Mesodermal cell (in vitro differentiated cells): ENCODE data around the gene FKBP3. TPM values are rescaled to one million over a fixed set of nuclear protein-coding genes. Genes with fewer than 3 reads are reported as not detected.
"Not testable (repeated sequence)": the region's sequence is repeated elsewhere in the genome, so short reads cannot be mapped to it uniquely, and the experiment has no call there.

Experiments
- H3K27ac ChIP-seq: 2 replicates; pipeline ENCODE4 v1.7.0; 2013; ENCODE audit warnings: mild to moderate bottlenecking, low read depth, low read length, moderate library complexity; ENCODE audit not compliant: severe bottlenecking
- H3K36me3 ChIP-seq: 2 replicates; pipeline ENCODE4 v1.7.1; 2013; ENCODE audit warnings: mild to moderate bottlenecking, low read length, moderate library complexity; ENCODE audit not compliant: control insufficient read depth, insufficient read depth
- H3K4me1 ChIP-seq: one replicate; pipeline ENCODE4 v1.7.1; 2013; ENCODE audit warnings: mild to moderate bottlenecking, low read length; ENCODE audit not compliant: insufficient read depth, control insufficient read depth, poor library complexity, severe bottlenecking
- H3K4me3 ChIP-seq: 2 replicates; pipeline ENCODE4 v1.7.0; 2013; ENCODE audit warnings: low read length, control low read depth, mild to moderate bottlenecking; ENCODE audit not compliant: insufficient read depth, poor library complexity, severe bottlenecking; ENCODE audit errors: extremely low read depth
- H3K9me3 ChIP-seq: 2 replicates; pipeline ENCODE4 v1.7.1; 2013; ENCODE audit warnings: mild to moderate bottlenecking, low read length, moderate library complexity; ENCODE audit not compliant: control insufficient read depth
- WGBS, 2 experiments: methylation state at CpG; one replicate each; pipeline ENCODE4 v1.1.5; 2013; ENCODE audit warnings: missing lambda C conversion rate in 2 of 2; ENCODE audit not compliant: insufficient coverage in 2 of 2; 5-methylcytosine and 5-hydroxymethylcytosine counted together
- polyA plus RNA-seq, 2 experiments: library from polyadenylated mRNA; stranded (reverse); fragments of 50-300 nt; gene quantifications; one replicate each; pipeline ENCODE4 v1.2.3, GENCODE V29; 2013

The FKBP3 gene
- polyA plus RNA-seq (2013, experiment 1 of 2), result 111 TPM
- 139 TPM for polyA plus RNA-seq (2013, experiment 2 of 2)

DNA sequence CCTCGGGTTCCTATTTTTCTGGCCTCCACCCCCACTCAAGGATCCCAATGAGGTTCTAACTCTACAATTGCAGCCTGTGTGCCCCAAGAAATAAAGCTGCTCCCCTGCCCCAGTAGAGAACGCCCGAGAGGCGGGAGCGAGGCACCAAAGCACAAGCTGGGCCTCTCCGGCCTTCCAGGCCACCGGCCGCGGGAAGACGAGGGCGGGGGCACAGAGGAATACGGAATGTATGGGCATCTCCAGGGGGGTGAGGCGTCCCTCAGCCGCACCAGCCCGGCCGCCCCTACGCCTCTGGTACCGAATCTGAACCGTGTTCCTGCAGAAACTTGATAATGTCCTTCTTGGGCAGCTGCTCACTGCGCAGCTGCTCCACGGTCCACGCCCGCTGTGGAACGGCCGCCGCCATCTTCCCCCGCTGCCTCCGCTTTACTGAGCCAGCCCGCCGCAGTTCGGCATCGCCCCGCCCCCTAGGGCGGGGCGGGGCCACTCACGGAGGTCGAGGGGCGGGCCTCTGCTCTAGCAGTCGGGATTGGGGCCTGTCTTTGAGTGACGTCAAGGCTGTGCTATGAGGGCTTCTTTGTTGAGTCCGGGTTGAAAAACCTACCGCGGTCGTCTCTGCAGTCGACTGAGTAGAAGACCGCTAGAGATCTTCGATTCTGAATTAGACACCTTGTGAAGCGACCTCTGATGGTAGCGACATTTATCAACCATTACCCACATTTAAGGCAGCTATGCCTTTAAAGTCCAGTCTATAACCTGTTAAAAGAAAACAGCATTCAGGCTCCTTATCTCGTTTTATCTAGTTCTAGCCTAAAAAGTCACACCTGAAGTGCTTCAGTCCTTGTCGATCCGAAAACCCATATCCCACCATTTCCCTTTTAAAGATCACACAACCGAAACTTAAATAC, at the start of gene FKBP3:
Gene FKBP3, minus strand, starts transcription at position 431 of the 908 bp plus-strand sequence. Its CDS starts 25 bp downstream, at position 406.
- Histone ChIP-seq H3K9me3 (no peaks in the 10 kb centered on the region), H3K36me3 (peaks cover 15% of the 10 kb centered on the region), H3K4me3 (peak within 1 kb of the TSS; percentile 82), H3K27ac (peak within 1 kb of the TSS; percentile 96), H3K4me1 (peaks cover 6% of the 10 kb centered on the region)
- WGBS, 2 experiments, result 0 to 1% methylated on average over 35 to 52 of the region's 53 CpGs

DNA sequence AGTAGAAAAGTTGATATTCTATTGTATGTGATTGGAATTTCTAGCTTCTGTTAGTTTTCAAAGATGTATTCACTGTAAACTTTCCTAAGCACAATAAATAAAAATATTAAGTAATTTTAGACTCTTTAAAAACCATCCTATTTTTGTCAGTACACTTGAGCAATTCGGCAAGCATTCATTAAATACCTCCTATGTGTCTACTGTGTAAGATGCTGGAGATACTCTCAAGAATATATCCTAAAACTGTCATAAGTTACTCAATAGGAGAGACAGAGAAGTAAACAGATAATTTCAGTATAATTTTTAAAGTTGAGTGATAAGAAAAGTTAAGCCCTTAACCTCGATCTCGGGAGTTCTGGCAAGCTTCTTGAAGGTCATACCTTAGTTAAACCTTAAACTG, 47.5 kb upstream of the FKBP3 start:
- no peaks in the 10 kb centered on the region for H3K36me3 ChIP-seq
- 83 to 95% methylated on average over 2 of the region's 3 CpGs for WGBS, 2 experiments
- no peak overlapping the region for H3K27ac ChIP-seq
- H3K4me3 ChIP-seq, result no peak overlapping the region
- no peaks in the 10 kb centered on the region for H3K9me3 ChIP-seq
- no peaks in the 10 kb centered on the region for H3K4me1 ChIP-seq

DNA sequence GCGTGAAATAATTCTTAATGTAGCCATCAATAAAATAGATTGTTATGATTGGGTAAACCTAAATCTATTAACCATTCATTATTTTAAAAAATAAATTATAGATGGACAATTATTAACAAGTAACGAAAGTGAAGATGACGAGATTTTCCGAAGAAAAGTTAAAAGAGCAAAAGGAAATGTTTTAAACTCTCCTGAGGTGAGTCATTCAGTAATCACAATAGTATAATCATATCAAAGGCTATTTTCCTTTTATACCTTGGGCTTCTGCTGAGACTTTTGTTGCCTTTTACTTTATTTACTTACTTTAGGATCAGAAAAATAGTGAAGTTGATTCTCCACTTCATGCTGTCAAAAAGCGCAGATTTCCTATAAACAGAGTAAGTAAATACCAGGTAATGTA, 47.0 kb upstream of the FKBP3 start:
- no peaks in the 10 kb centered on the region for H3K36me3 ChIP-seq
- H3K9me3 ChIP-seq, result no peaks in the 10 kb centered on the region
- H3K4me1 ChIP-seq, result no peaks in the 10 kb centered on the region
- no CpG with 5 or more reads among the region's 5 CpGs for WGBS, 2 experiments
- no peak overlapping the region for H3K4me3 ChIP-seq
- no peak overlapping the region for H3K27ac ChIP-seq

DNA sequence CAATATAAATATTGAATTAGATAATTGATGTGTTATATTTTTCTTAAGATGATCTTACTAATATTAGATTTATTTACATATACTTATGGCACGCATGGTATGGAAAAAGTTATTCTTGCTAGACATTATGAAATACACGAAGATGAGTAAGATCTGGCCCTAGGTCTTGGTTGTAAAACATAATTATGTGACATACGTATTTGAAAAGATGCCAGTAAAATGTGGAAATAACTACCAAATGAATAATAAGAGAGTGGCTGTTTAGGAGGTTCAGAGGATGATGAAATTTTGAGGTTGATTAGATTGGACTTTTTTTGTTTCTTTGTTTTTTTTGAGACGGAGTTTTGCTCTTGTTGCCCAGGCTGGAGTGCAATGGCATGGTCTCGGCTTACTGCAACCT, 42.8 kb upstream of the FKBP3 start:
- H3K4me1 ChIP-seq, result no peaks in the 10 kb centered on the region
- no peaks in the 10 kb centered on the region for H3K9me3 ChIP-seq
- 94 to 100% methylated on average over 2 to 4 of the region's 5 CpGs for WGBS, 2 experiments
- H3K4me3 ChIP-seq, result no peak overlapping the region
- H3K36me3 ChIP-seq, result peaks cover 6% of the 10 kb centered on the region
- H3K27ac ChIP-seq, result no peak overlapping the region

DNA sequence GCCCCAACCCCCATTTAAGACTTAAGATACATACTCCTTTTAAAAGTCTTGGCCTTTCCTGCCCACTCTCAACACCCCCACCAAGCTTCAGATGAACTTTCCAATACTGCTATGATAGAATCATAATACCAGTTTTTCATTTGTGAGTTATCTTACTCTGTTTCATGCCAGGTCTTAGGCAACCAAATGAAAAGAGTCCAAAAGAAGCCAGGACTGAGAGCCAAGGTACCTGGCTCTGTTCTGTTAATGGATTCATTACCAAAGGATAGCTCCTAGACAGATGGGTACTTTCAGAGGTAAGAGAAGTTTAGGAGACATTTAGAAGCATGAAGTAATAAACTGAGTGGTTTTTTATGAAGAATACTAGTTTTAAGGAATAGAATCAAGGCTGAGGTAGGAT, 35.6 kb upstream of the FKBP3 start:
- Histone ChIP-seq H3K9me3 (no peaks in the 10 kb centered on the region), H3K36me3 (peaks cover 13% of the 10 kb centered on the region)

DNA sequence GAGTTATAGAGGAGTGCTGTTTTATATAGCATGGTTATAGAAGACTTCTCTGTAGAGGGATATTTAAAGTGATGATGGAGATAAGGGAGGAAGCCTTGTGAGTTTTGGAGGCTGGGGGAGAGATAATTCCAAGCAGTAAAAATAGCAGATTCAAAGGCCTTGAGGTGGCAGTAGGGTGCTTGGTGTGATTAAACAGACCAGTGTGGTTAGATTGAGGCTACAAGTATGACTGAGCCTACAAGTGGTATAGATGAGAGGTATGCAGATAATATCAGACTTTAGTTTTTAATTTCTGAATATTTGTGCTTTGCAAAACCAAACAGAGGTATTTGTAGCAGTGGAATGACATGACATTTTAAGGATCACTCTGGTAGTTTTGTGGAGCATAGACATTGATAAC, 21.8 kb upstream of the FKBP3 start:
- H3K36me3 ChIP-seq, result peaks cover 18% of the 10 kb centered on the region
- no peak overlapping the region for H3K27ac ChIP-seq
- H3K4me3 ChIP-seq, result no peak overlapping the region
- H3K4me1 ChIP-seq, result no peaks in the 10 kb centered on the region
- no peaks in the 10 kb centered on the region for H3K9me3 ChIP-seq

More for the DNA sequence above, 35.6 kb upstream of the FKBP3 start:
- Histone ChIP-seq H3K27ac (no peak overlapping the region), H3K4me3 (no peak overlapping the region), H3K4me1 (no peaks in the 10 kb centered on the region)

DNA sequence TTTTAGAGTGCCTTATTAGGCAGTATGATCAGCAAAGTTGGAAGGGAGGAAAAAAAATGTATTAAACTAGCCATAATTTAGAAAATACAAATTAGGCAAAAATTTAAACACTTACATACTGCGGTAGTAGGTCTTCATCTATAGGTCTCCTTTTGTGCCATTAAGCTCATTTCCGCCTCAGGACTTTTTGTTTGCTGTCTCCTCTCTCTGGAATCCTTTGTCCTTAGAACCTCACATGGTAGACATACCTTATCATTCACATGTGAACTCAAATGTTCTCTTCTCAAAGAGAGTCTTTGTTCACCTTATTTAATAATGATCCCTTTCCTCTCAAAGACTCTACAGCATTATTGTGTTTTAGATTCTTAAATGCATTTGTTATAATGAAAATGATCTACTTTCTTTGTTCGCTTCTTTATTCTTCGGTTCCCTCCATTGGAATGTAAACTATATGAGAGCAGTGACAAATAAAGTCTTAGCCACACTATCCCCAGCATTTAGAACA, 16.2 kb upstream of the FKBP3 start:
- Histone ChIP-seq H3K27ac (no peak overlapping the region), H3K4me1 (no peaks in the 10 kb centered on the region), H3K4me3 (no peak overlapping the region), H3K36me3 (peaks cover 18% of the 10 kb centered on the region), H3K9me3 (no peaks in the 10 kb centered on the region)
- WGBS, 2 experiments, result 82 to 88% methylated on average over 2 of the region's 4 CpGs

DNA sequence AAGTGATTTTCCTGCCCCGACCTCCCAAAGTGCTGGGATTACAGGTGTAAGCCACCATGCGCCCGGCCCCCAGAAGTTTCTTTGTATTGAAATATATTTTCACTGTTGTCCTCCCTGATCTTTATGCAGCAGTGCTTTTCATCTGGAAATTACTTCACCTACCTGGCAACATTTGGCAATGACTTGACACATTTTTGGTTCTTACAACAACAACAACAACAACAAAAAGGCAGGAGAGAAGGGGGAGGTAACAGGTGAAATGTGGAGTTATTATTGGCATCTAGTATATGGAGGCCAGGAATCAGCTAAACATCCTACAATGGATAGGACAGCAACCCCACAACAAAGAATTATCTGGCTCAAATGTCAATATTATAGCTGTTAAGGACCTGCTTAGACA, 15.3 kb upstream of the FKBP3 start:
- WGBS, 2 experiments, result 38 to 93% methylated on average over 1 to 3 of the region's 3 CpGs
- no peak overlapping the region for H3K4me3 ChIP-seq
- H3K9me3 ChIP-seq, result no peaks in the 10 kb centered on the region
- H3K27ac ChIP-seq, result no peak overlapping the region
- H3K36me3 ChIP-seq, result peaks cover 26% of the 10 kb centered on the region
- no peaks in the 10 kb centered on the region for H3K4me1 ChIP-seq

DNA sequence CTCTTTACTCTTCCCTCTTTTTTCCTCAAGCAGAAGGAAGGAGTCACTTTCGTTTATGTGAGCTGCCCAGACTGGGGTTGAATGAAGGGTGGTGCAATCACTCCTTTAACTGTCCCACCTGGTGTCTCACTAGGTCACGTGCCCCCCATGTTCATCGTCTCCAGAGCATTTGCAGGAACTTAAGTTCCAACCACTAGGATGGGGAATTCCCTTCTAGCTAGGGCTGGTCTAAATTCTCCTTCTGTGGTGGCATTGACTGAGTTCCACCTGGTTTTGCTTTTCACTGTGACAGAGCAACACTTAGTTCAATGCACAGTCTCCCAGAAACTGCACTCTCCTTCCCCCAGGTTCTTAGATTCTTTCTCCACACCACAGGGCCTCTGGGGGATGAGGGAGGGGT, 10.9 kb upstream of the FKBP3 start:
- Histone ChIP-seq H3K9me3 (no peaks in the 10 kb centered on the region), H3K36me3 (peaks cover 23% of the 10 kb centered on the region), H3K4me3 (no peak overlapping the region), H3K4me1 (no peaks in the 10 kb centered on the region), H3K27ac (no peak overlapping the region)
- 86 to 100% methylated on average over 2 of the region's 3 CpGs for WGBS, 2 experiments

DNA sequence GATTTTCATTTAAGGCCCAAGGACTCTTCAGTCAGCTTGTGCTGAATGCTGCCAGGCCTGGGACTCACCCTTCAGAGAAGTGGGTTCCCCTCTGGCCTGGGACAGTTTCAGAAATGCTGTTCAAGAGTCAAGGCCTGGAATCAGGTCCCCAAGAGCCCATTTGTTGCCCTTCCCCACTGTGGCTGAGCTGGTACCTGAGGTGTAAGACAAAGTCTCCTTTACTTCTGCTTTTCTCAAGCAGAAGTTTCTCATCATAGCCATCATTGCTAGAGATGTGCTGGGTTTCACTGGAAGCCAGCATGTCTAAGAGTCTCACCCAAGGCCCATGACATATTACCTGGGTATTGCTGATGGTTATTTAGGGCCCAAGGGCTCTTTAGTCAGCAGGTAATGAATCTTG, 10.4 kb upstream of the FKBP3 start:
- Histone ChIP-seq H3K4me3 (no peak overlapping the region), H3K36me3 (peaks cover 22% of the 10 kb centered on the region), H3K4me1 (no peaks in the 10 kb centered on the region), H3K27ac (no peak overlapping the region), H3K9me3 (no peaks in the 10 kb centered on the region)

DNA sequence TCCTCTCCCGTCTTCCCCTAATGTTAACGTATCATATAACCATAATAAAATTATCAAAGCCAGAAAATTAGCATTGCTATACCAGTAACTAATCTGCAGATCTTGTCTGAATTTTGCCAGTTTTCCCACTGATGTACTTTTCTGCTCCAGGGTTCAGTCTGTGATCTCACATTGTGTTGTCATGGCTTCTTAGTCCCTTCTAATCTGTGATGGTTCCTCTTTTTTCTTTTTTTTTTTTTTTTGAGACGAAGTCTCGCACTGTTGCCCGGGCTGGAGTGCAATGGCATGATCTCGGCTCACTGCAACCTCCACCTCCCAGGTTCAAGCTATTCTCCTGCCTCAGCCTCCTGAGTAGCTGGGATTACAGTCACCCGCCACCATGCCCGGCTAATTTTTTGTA, 7.8 kb upstream of the FKBP3 start:
- H3K9me3 ChIP-seq, H3K27ac ChIP-seq, H3K4me1 ChIP-seq, H3K4me3 ChIP-seq: not testable (repeated sequence)
- H3K36me3 ChIP-seq, result peaks cover 19% of the 10 kb centered on the region
- WGBS, 2 experiments, result 100% methylated on average over 4 of the region's 8 CpGs
